Dendritic cell treated with granulocyte-macrophage colony-stimulating factor and Interleukin-4, amounts not matched to agents 40 ng/mL and 50 ng/mL, for 4 days (primary cell): ENCODE data around the gene CEMIP2.

Source experiments
- H3K27ac Mint-ChIP-seq: one replicate; pipeline ENCODE4 v1.8.0; 2022; ENCODE audit warnings: mild to moderate bottlenecking, mixed read lengths
- H3K27me3 Mint-ChIP-seq: one replicate; pipeline ENCODE4 v1.8.0; 2022; ENCODE audit warnings: mild to moderate bottlenecking, mixed read lengths
- H3K36me3 Mint-ChIP-seq: one replicate; pipeline ENCODE4 v1.8.0; 2022; ENCODE audit warnings: low read depth, mixed read lengths
- H3K4me1 Mint-ChIP-seq: one replicate; pipeline ENCODE4 v1.8.0; 2022; ENCODE audit warnings: low read depth, mixed read lengths
- H3K4me3 Mint-ChIP-seq: one replicate; pipeline ENCODE4 v1.8.0; 2022; ENCODE audit warnings: mild to moderate bottlenecking, moderate library complexity, mixed read lengths
- H3K9me3 Mint-ChIP-seq: one replicate; pipeline ENCODE4 v1.8.0; 2022; ENCODE audit warnings: mixed read lengths
- intact Hi-C: fragments of 100-400 bp; cut with micrococcal nuclease; formaldehyde crosslinking; loops from one replicate; pipeline ENCODE4 v1.15.0; 2022

Gene CEMIP2

GRCh38 chr9:71681104-71681707 lies 87.1 kb downstream of the CEMIP2 start:
- peaks cover 27% of the 10 kb centered on the region for H3K36me3 Mint-ChIP-seq
- no peak overlapping the region for H3K4me3 Mint-ChIP-seq
- peaks cover 3% of the 10 kb centered on the region for H3K27me3 Mint-ChIP-seq
- intact Hi-C loops: loop anchor here (5.0 kb wide), 2 partner anchors 36 to 39 kb away; no protein-coding TSS in a partner anchor
- H3K9me3 Mint-ChIP-seq: no peaks in the 10 kb centered on the region
- H3K4me1 Mint-ChIP-seq: peaks cover 73% of the 10 kb centered on the region
- peak overlapping the region; percentile 60 for H3K27ac Mint-ChIP-seq

- H3K4me1 Mint-ChIP-seq: peaks cover 65% of the 10 kb centered on the region
- no peak overlapping the region for H3K4me3 Mint-ChIP-seq
- H3K27ac Mint-ChIP-seq: peak overlapping the region; percentile 58
- intact Hi-C loops: loop anchor here (5.0 kb wide), 2 partner anchors 37 to 38 kb away; no protein-coding TSS in a partner anchor
- peaks cover 3% of the 10 kb centered on the region for H3K27me3 Mint-ChIP-seq
- H3K36me3 Mint-ChIP-seq: peaks cover 19% of the 10 kb centered on the region
- no peaks in the 10 kb centered on the region for H3K9me3 Mint-ChIP-seq
These were observed 87.9 kb downstream of the CEMIP2 start for GRCh38 chr9:71680189-71680980.

- H3K27ac Mint-ChIP-seq: peak overlapping the region; percentile 82
- H3K4me3 Mint-ChIP-seq: no peak overlapping the region
- H3K4me1 Mint-ChIP-seq: peaks cover 64% of the 10 kb centered on the region
- H3K36me3 Mint-ChIP-seq: peaks cover 12% of the 10 kb centered on the region
- intact Hi-C loops: no loop called here
- H3K27me3 Mint-ChIP-seq: peaks cover 3% of the 10 kb centered on the region
- no peaks in the 10 kb centered on the region for H3K9me3 Mint-ChIP-seq
These were observed 89.3 kb downstream of the CEMIP2 start for GRCh38 chr9:71678999-71679398.

- Mint-ChIP-seq H3K4me1 (peaks cover 65% of the 10 kb centered on the region), H3K9me3 (no peaks in the 10 kb centered on the region), H3K27ac (peak overlapping the region; percentile 82), H3K27me3 (peaks cover 3% of the 10 kb centered on the region), H3K4me3 (no peak overlapping the region), H3K36me3 (peaks cover 5% of the 10 kb centered on the region)
- intact Hi-C loops: no loop called here
These were observed 91.1 kb downstream of the CEMIP2 start for GRCh38 chr9:71677209-71677608.

- no peak overlapping the region for H3K27ac Mint-ChIP-seq
- no peaks in the 10 kb centered on the region for H3K9me3 Mint-ChIP-seq
- peaks cover 65% of the 10 kb centered on the region for H3K4me1 Mint-ChIP-seq
- H3K36me3 Mint-ChIP-seq: peaks cover 5% of the 10 kb centered on the region
- intact Hi-C loops: no loop called here
- H3K27me3 Mint-ChIP-seq: peaks cover 3% of the 10 kb centered on the region
- no peak overlapping the region for H3K4me3 Mint-ChIP-seq
These were observed 91.9 kb downstream of the CEMIP2 start for GRCh38 chr9:71676460-71676859.

- peaks cover 70% of the 10 kb centered on the region for H3K4me1 Mint-ChIP-seq
- no peak overlapping the region for H3K4me3 Mint-ChIP-seq
- H3K27ac Mint-ChIP-seq: peak overlapping the region; percentile 17
- H3K9me3 Mint-ChIP-seq: no peaks in the 10 kb centered on the region
- intact Hi-C loops: no loop called here
- peaks cover 3% of the 10 kb centered on the region for H3K27me3 Mint-ChIP-seq
- H3K36me3 Mint-ChIP-seq: peaks cover 5% of the 10 kb centered on the region
These were observed 92.5 kb downstream of the CEMIP2 start for GRCh38 chr9:71675857-71676165.

- intact Hi-C loops: no loop called here
- Mint-ChIP-seq H3K4me3 (no peak overlapping the region), H3K27ac (peak overlapping the region; percentile 17), H3K9me3 (no peaks in the 10 kb centered on the region), H3K27me3 (peaks cover 3% of the 10 kb centered on the region), H3K4me1 (peaks cover 71% of the 10 kb centered on the region), H3K36me3 (peaks cover 5% of the 10 kb centered on the region)
These were observed 93.0 kb downstream of the CEMIP2 start for GRCh38 chr9:71675105-71675856.

GRCh38 chr9:71672573-71672972 lies 95.7 kb downstream of the CEMIP2 start:
- H3K36me3 Mint-ChIP-seq: no peaks in the 10 kb centered on the region
- intact Hi-C loops: no loop called here
- H3K27ac Mint-ChIP-seq: peak overlapping the region; percentile 70
- H3K4me3 Mint-ChIP-seq: no peak overlapping the region
- no peaks in the 10 kb centered on the region for H3K27me3 Mint-ChIP-seq
- H3K4me1 Mint-ChIP-seq: peaks cover 55% of the 10 kb centered on the region
- no peaks in the 10 kb centered on the region for H3K9me3 Mint-ChIP-seq

GRCh38 chr9:71671289-71671688 lies 97.0 kb downstream of the CEMIP2 start:
- H3K4me3 Mint-ChIP-seq: no peak overlapping the region
- intact Hi-C loops: no loop called here
- no peaks in the 10 kb centered on the region for H3K36me3 Mint-ChIP-seq
- H3K4me1 Mint-ChIP-seq: peaks cover 43% of the 10 kb centered on the region
- H3K27ac Mint-ChIP-seq: peak overlapping the region; percentile 70
- no peaks in the 10 kb centered on the region for H3K27me3 Mint-ChIP-seq
- H3K9me3 Mint-ChIP-seq: no peaks in the 10 kb centered on the region

GRCh38 chr9:71670121-71670520 lies 98.2 kb downstream of the CEMIP2 start:
- no peaks in the 10 kb centered on the region for H3K27me3 Mint-ChIP-seq
- H3K4me1 Mint-ChIP-seq: peaks cover 40% of the 10 kb centered on the region
- H3K27ac Mint-ChIP-seq: peak overlapping the region; percentile 31
- intact Hi-C loops: no loop called here
- no peaks in the 10 kb centered on the region for H3K9me3 Mint-ChIP-seq
- H3K36me3 Mint-ChIP-seq: no peaks in the 10 kb centered on the region
- H3K4me3 Mint-ChIP-seq: no peak overlapping the region

GRCh38 chr9:71669284-71669995 lies 98.9 kb downstream of the CEMIP2 start:
- no peak overlapping the region for H3K4me3 Mint-ChIP-seq
- H3K27me3 Mint-ChIP-seq: no peaks in the 10 kb centered on the region
- no peaks in the 10 kb centered on the region for H3K9me3 Mint-ChIP-seq
- intact Hi-C loops: no loop called here
- H3K36me3 Mint-ChIP-seq: no peaks in the 10 kb centered on the region
- H3K27ac Mint-ChIP-seq: peak overlapping the region; percentile 31
- peaks cover 33% of the 10 kb centered on the region for H3K4me1 Mint-ChIP-seq

GRCh38 chr9:71668717-71669116 lies 99.6 kb downstream of the CEMIP2 start:
- Mint-ChIP-seq H3K4me3 (no peak overlapping the region), H3K27ac (no peak overlapping the region), H3K27me3 (no peaks in the 10 kb centered on the region), H3K4me1 (peaks cover 32% of the 10 kb centered on the region), H3K9me3 (no peaks in the 10 kb centered on the region), H3K36me3 (no peaks in the 10 kb centered on the region)
- intact Hi-C loops: no loop called here

- H3K36me3 Mint-ChIP-seq: no peaks in the 10 kb centered on the region
- no peak overlapping the region for H3K27ac Mint-ChIP-seq
- H3K4me3 Mint-ChIP-seq: no peak overlapping the region
- no peaks in the 10 kb centered on the region for H3K9me3 Mint-ChIP-seq
- no peaks in the 10 kb centered on the region for H3K27me3 Mint-ChIP-seq
- H3K4me1 Mint-ChIP-seq: peaks cover 14% of the 10 kb centered on the region
- intact Hi-C loops: no loop called here
These were observed 103.1 kb downstream of the CEMIP2 start for GRCh38 chr9:71665247-71665646.

GRCh38 chr9:71664566-71664965 lies 103.7 kb downstream of the CEMIP2 start:
- H3K27ac Mint-ChIP-seq: no peak overlapping the region
- H3K27me3 Mint-ChIP-seq: no peaks in the 10 kb centered on the region
- H3K36me3 Mint-ChIP-seq: no peaks in the 10 kb centered on the region
- H3K4me3 Mint-ChIP-seq: no peak overlapping the region
- intact Hi-C loops: no loop called here
- no peaks in the 10 kb centered on the region for H3K9me3 Mint-ChIP-seq
- H3K4me1 Mint-ChIP-seq: peaks cover 8% of the 10 kb centered on the region
